HepG2 (cell line): Measurements from ENCODE around the gene ITCH. TPM values are rescaled to one million over a fixed set of nuclear protein-coding genes. Genes with fewer than 3 reads are reported as not detected.
A peak's percentile ranks its signal among the peaks of the same experiment; 100 is the strongest.
"Not testable (repeated sequence)": the region's sequence is repeated elsewhere in the genome, so short reads cannot be mapped to it uniquely, and the experiment has no call there.

ENCODE experiments used
- ATAC-seq: fragments of 200-7000 bp; cut with Tn5 transposase; 3 replicates; pipeline ENCODE4 v1.9.1; 2020; ENCODE audit warnings: mild to moderate bottlenecking, moderate library complexity
- BruUV-seq: library from RNA; stranded (reverse); fragments of 400-500 nt; replicated peaks from 2 replicates; lab custom pipeline; 2021; lab: Mats Ljungman, UMichigan
- CTCF ChIA-PET: fragments of 300-600 bp; formaldehyde crosslinking; extraction: SDS; loops from one replicate; lab custom pipeline; 2021; ENCODE audit warnings: low total read pairs, inconsistent platforms, low intra/inter-chr PET ratio; lab: Yijun Ruan, JAX
- POLR2A ChIA-PET: fragments of 350-600 bp; sonication (Branson Sonifier 250); formaldehyde crosslinking; loops from one replicate; lab custom pipeline; 2020; ENCODE audit warnings: antibody characterized with exemption, inconsistent platforms; lab: Yijun Ruan, JAX
- DNase-seq: peaks from one replicate; pipeline ENCODE4 v3.0.0-alpha.2; 2015; ENCODE audit warnings: low spot score
- FAIRE-seq: peaks from 3 replicates; lab custom pipeline; 2011; peaks lifted over from hg19 to GRCh38; lab: Jason Lieb, UNC
- H2AFZ ChIP-seq: one replicate; pipeline ENCODE4 v1.6.1; 2011; ENCODE audit warnings: low read length, inconsistent platforms
- H3K27ac ChIP-seq: fragments of 300-600 bp; 3 replicates; pipeline ENCODE4 v1.8.0; 2011; ENCODE audit warnings: mixed run types, mild to moderate bottlenecking, mixed read lengths, low read length, inconsistent platforms; ENCODE audit not compliant: insufficient read depth; ENCODE audit errors: extremely low read length
- H3K27me3 ChIP-seq, 2 experiments: fragments of 200-600 bp in 1 of 2; 2 replicates in 1 of 2; 3 replicates in 1 of 2; pipeline versions ENCODE4 v1.6.0 to v1.8.0; 2011; ENCODE audit warnings: low read length in 2 of 2, mild to moderate bottlenecking in 2 of 2, moderate library complexity in 2 of 2, inconsistent platforms in 1 of 2; ENCODE audit not compliant: insufficient read depth in 2 of 2, control insufficient read depth in 1 of 2
- H3K36me3 ChIP-seq, 2 experiments: fragments of 200-600 bp in 1 of 2; replicated peaks in 1 of 2; 2 replicates in 1 of 2; 3 replicates in 1 of 2; pipeline versions ENCODE4 v1.5.1 to v1.8.0; 2011; ENCODE audit warnings: low read length in 2 of 2, inconsistent platforms in 1 of 2; ENCODE audit not compliant: insufficient read depth in 2 of 2, control insufficient read depth in 1 of 2
- H3K4me1 ChIP-seq: 2 replicates; pipeline ENCODE4 v1.5.1; 2012; ENCODE audit warnings: low read length, inconsistent platforms; ENCODE audit not compliant: insufficient read depth
- H3K4me2 ChIP-seq: 2 replicates; pipeline ENCODE4 v1.6.0; 2011; ENCODE audit warnings: low read depth, low read length, inconsistent platforms
- H3K4me3 ChIP-seq, 3 experiments: fragments of 200-600 bp in 1 of 3; sonication (generic), shearing (Covaris generic) in 1 of 3; replicated peaks in 1 of 3; 2 replicates each; pipeline ENCODE4 v1.5.1; 2011 to 2016; ENCODE audit warnings: low read length in 3 of 3, inconsistent platforms in 2 of 3, low read depth in 2 of 3, mild to moderate bottlenecking in 2 of 3, control low read depth in 1 of 3, mixed read lengths in 1 of 3; ENCODE audit not compliant: insufficient read depth in 1 of 3
- H3K79me2 ChIP-seq: one replicate; pipeline ENCODE4 v1.6.1; 2011; ENCODE audit warnings: low read length, inconsistent platforms; ENCODE audit not compliant: insufficient read depth
- H3K9ac ChIP-seq: 2 replicates; pipeline ENCODE4 v1.6.0; 2011; ENCODE audit warnings: mild to moderate bottlenecking, low read depth, low read length, inconsistent platforms; ENCODE audit not compliant: insufficient read depth
- H3K9me3 ChIP-seq: 2 replicates; pipeline ENCODE4 v1.5.1; 2012; ENCODE audit warnings: mild to moderate bottlenecking, low read length
- H4K20me1 ChIP-seq: 2 replicates; pipeline ENCODE4 v1.6.0; 2011; ENCODE audit warnings: inconsistent platforms, mild to moderate bottlenecking, low read length, moderate library complexity; ENCODE audit not compliant: insufficient read depth
- FOXP4 ChIP-seq: sonication (generic); formaldehyde crosslinking; IDR thresholded peaks from 2 replicates; pipeline ENCODE4 v1.4.0; 2020; ENCODE audit warnings: missing genetic modification reagents
- GLMP ChIP-seq: sonication (generic); formaldehyde crosslinking; IDR thresholded peaks from 2 replicates; pipeline ENCODE4 v1.9.0; 2021; ENCODE audit warnings: missing genetic modification reagents, mild to moderate bottlenecking, borderline replicate concordance
- NKX3-1 ChIP-seq: sonication (generic); formaldehyde crosslinking; IDR thresholded peaks from 2 replicates; pipeline ENCODE4 v1.5.0; 2020; ENCODE audit warnings: missing genetic modification reagents
- SKI ChIP-seq: fragments of 450-650 bp; IDR thresholded peaks from one replicate; pipeline ENCODE4 v1.6.1; 2018; ENCODE audit warnings: mild to moderate bottlenecking; ENCODE audit not compliant: partially characterized antibody
- SRF ChIP-seq: IDR thresholded peaks from 2 replicates; pipeline ENCODE4 v1.6.1; 2011; ENCODE audit warnings: mild to moderate bottlenecking, low read depth, low read length, moderate library complexity
- U2AF2 ChIP-seq: fragments of 200-400 bp; formaldehyde crosslinking; IDR thresholded peaks from 2 replicates; pipeline ENCODE4 v1.6.1; 2017; ENCODE audit warnings: low read depth, mild to moderate bottlenecking, low read length
- ZNF121 ChIP-seq: sonication (generic); formaldehyde crosslinking; IDR thresholded peaks from 2 replicates; pipeline ENCODE4 v1.5.0; 2020; ENCODE audit warnings: mild to moderate bottlenecking, missing genetic modification reagents
- ZNF460 ChIP-seq: sonication (generic); formaldehyde crosslinking; IDR thresholded peaks from 2 replicates; pipeline ENCODE4 v1.5.1; 2020; ENCODE audit warnings: missing genetic modification reagents, mild to moderate bottlenecking, borderline replicate concordance
- WGBS: methylation state at CpG from one replicate; pipeline ENCODE4 v1.1.6; 2017; ENCODE audit warnings: low lambda C conversion rate; 5-methylcytosine and 5-hydroxymethylcytosine counted together
- in situ Hi-C: cut with HindIII; loops from 2 replicates; pipeline ENCODE4 v1.10.0; 2017; ENCODE audit warnings: low pct_unique_long_range_greater_than_20kb; ENCODE audit not compliant: extremely low pct_ligation_motif_present
- intact Hi-C: fragments of 100-400 bp; cut with micrococcal nuclease; formaldehyde crosslinking; loops from one replicate; pipeline ENCODE4 v1.10.0; 2022; ENCODE audit not compliant: unreplicated experiment
- polyA plus RNA-seq, 8 experiments: library from polyadenylated mRNA; depleted of rRNA in 3 of 8; stranded (reverse) in 7 of 8; unstranded in 1 of 8; fragments of >200 nt; fragmentation: Illumina TruSeq in 4 of 8; extraction: Trizol in 4 of 8; gene quantifications; 2 replicates each; pipeline versions ENCODE4 v1.2.1 to v1.2.3, GENCODE V29; 2011 to 2016; ENCODE audit warnings: low read depth in 4 of 8, missing spikeins in 1 of 8, mixed read lengths in 1 of 8; ENCODE audit not compliant: insufficient read depth in 1 of 8
- total RNA-seq, 5 experiments: library from RNA; depleted of rRNA; stranded (reverse); fragments of >200 nt; fragmentation: Illumina TruSeq; extraction: Trizol; gene quantifications; 2 replicates each; pipeline ENCODE4 v1.2.3, GENCODE V29; 2016; ENCODE audit warnings: low read depth in 1 of 5
- TF ChIP-seq, protein P1 (sequence below): IDR thresholded peaks from 2 replicates; pipeline ENCODE4 v1.6.1; 2012; ENCODE audit warnings: inconsistent platforms
- TF ChIP-seq, protein P2 (sequence below): sonication (generic); formaldehyde crosslinking; conservative IDR thresholded peaks from 2 replicates; pipeline ENCODE4 v1.8.0; 2022; ENCODE audit warnings: low read depth, missing genetic modification reagents

The ITCH gene
- total and polyA plus RNA-seq, 2 of the 13 experiments (the other 11 are each of a cell fraction or from before 2014, with no cell fraction given), result 20.5 to 112 TPM

GRCh38 chr20:34519841-34520240, 156.8 kb downstream of the ITCH start:
- H3K4me2 ChIP-seq, BruUV-seq, CTCF ChIA-PET, H3K4me3 ChIP-seq, intact Hi-C loops, H3K27ac ChIP-seq, H3K27me3 ChIP-seq, H3K9me3 ChIP-seq, H3K9ac ChIP-seq, POLR2A ChIA-PET, H2AFZ ChIP-seq, DNase-seq, FAIRE-seq, ATAC-seq: not testable (repeated sequence)
- in situ Hi-C loops, result loop anchor here (5.0 kb wide), 1 partner anchor 208 kb away; no protein-coding TSS in a partner anchor
- peaks cover 88% of the 10 kb centered on the region for H3K79me2 ChIP-seq
- H3K4me1 ChIP-seq, result peaks cover 62% of the 10 kb centered on the region
- 0 out of 2 replicates have a peak, but pooled peaks have one; percentile 14 for TF ChIP-seq ZNF121 (CRISPR knock-in tag)
- peaks cover 2 to 14% of the 10 kb centered on the region in 2 experiments; a peak in 4 of 5 replicates for H3K36me3 ChIP-seq
- 98% methylated on average over 10 of the region's 10 CpGs for WGBS
- peaks cover 45% of the 10 kb centered on the region for H4K20me1 ChIP-seq

- Histone ChIP-seq H4K20me1 (peaks cover 42% of the 10 kb centered on the region), H3K4me3 (no peak overlapping the region), H3K9me3 (no peaks in the 10 kb centered on the region), H3K36me3 (peaks cover 12 to 31% of the 10 kb centered on the region in 2 experiments), H3K27ac (peak overlapping the region; percentile 19), H3K9ac (no peak overlapping the region), H2AFZ (no peak overlapping the region), H3K4me2 (peak overlapping the region; percentile 26), H3K4me1 (peaks cover 67% of the 10 kb centered on the region), H3K79me2 (peaks cover 78% of the 10 kb centered on the region), H3K27me3 (no peaks in the 10 kb centered on the region)
- in situ Hi-C loops, result no loop called here
- intact Hi-C loops, result loop anchor here (1.0 kb wide), 2 partner anchors 211 to 333 kb away; no protein-coding TSS in a partner anchor
- 50% methylated on average over 17 of the region's 17 CpGs for WGBS
- ChIA-PET POLR2A (interaction anchor here (0.9 to 1.9 kb wide), 8 partner anchors 11 to 268 kb away, joined by 3 to 13 read pairs (median 6); partner anchors contain the start of genes AHCY and ITCH), CTCF (interaction anchor here (0.7 to 2.0 kb wide), 3 partner anchors 47 to 333 kb away, joined by 4 to 23 read pairs (median 7); no protein-coding TSS in a partner anchor)
- FAIRE-seq (peak; percentile 89), ATAC-seq (peak; percentile 83), DNase-seq (peak; percentile 83)
- BruUV-seq, result no TSS peak
- peak; percentile 87 for TF ChIP-seq SKI
- TF ChIP-seq U2AF2, result no peak
- TF ChIP-seq GLMP (CRISPR knock-in tag), result no peak
- TF ChIP-seq ZNF460 (CRISPR knock-in tag), result no peak
- no peak for TF ChIP-seq NKX3-1 (CRISPR knock-in tag)
- TF ChIP-seq, protein P1, sequence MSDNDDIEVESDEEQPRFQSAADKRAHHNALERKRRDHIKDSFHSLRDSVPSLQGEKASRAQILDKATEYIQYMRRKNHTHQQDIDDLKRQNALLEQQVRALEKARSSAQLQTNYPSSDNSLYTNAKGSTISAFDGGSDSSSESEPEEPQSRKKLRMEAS, result peak; percentile 28; the same call in 1 of the 2 replicates
- TF ChIP-seq FOXP4 (CRISPR knock-in tag), result no peak
- TF ChIP-seq, protein P2, sequence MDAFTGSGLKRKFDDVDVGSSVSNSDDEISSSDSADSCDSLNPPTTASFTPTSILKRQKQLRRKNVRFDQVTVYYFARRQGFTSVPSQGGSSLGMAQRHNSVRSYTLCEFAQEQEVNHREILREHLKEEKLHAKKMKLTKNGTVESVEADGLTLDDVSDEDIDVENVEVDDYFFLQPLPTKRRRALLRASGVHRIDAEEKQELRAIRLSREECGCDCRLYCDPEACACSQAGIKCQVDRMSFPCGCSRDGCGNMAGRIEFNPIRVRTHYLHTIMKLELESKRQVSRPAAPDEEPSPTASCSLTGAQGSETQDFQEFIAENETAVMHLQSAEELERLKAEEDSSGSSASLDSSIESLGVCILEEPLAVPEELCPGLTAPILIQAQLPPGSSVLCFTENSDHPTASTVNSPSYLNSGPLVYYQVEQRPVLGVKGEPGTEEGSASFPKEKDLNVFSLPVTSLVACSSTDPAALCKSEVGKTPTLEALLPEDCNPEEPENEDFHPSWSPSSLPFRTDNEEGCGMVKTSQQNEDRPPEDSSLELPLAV (CRISPR knock-in tag), result no peak
- no peak for TF ChIP-seq SRF
Observed at GRCh38 chr20:34522969-34523871, 160.1 kb downstream of the ITCH start.
